K562 (cell line): ENCODE results near the gene CARD11. TPM values are rescaled to one million over a fixed set of nuclear protein-coding genes. Genes with fewer than 3 reads are reported as not detected.

Source experiments
- ATAC-seq: fragments of 200-7000 bp; cut with Tn5 transposase; 3 replicates; pipeline ENCODE4 v1.9.1; 2020; ENCODE audit warnings: moderate library complexity
- BruUV-seq: library from RNA; stranded (reverse); fragments of 400-500 nt; replicated peaks from 2 replicates; lab custom pipeline; 2021; lab: Mats Ljungman, UMichigan
- CTCF ChIA-PET: fragments of 300-600 bp; formaldehyde crosslinking; extraction: SDS; loops from one replicate; lab custom pipeline; 2021; ENCODE audit warnings: low intra/inter-chr PET ratio; lab: Yijun Ruan, JAX
- POLR2A ChIA-PET: fragments of 300-600, 350-650 bp; sonication (Branson Sonifier 250); formaldehyde crosslinking; extraction: SDS; loops from one replicate; lab custom pipeline; 2021; ENCODE audit warnings: antibody characterized with exemption, inconsistent platforms; lab: Yijun Ruan, JAX
- DNase-seq, 4 experiments: peaks; one replicate each; pipeline versions ENCODE4 v3.0.0 to v3.0.0-alpha.2; 2011 to 2018; ENCODE audit warnings: low spot score in 3 of 4, mixed read lengths in 3 of 4; ENCODE audit errors: extremely low read depth in 1 of 4
- FAIRE-seq: peaks from 2 replicates; lab custom pipeline; 2011; peaks lifted over from hg19 to GRCh38; lab: Jason Lieb, UNC
- H2AFZ ChIP-seq: 2 replicates; pipeline ENCODE4 v1.6.0; 2011; ENCODE audit warnings: low read depth, low read length, control low read depth, inconsistent platforms
- H3K27ac ChIP-seq: fragments of 200-600 bp; 3 replicates; pipeline ENCODE4 v1.8.0; 2011; ENCODE audit warnings: low read depth, mild to moderate bottlenecking, control low read depth, inconsistent platforms, low read length, moderate library complexity, mixed read lengths; ENCODE audit errors: extremely low read depth
- H3K27me3 ChIP-seq, 2 experiments: fragments of 300-600 bp in 1 of 2; 2 replicates in 1 of 2; 3 replicates in 1 of 2; pipeline versions ENCODE4 v1.6.0 to v1.8.0; 2011; ENCODE audit warnings: inconsistent platforms in 2 of 2, low read length in 2 of 2, mild to moderate bottlenecking in 1 of 2, mixed read lengths in 1 of 2, moderate library complexity in 1 of 2; ENCODE audit not compliant: control insufficient read depth in 2 of 2, insufficient read depth in 2 of 2
- H3K36me3 ChIP-seq: fragments of 300-600 bp; 3 replicates; pipeline ENCODE4 v1.8.0; 2011; ENCODE audit warnings: mild to moderate bottlenecking, low read length, inconsistent platforms; ENCODE audit not compliant: control insufficient read depth, insufficient read depth
- H3K4me1 ChIP-seq, 2 experiments: fragments of 200-600 bp in 1 of 2; replicated peaks in 1 of 2; 2 replicates in 1 of 2; 3 replicates in 1 of 2; pipeline versions ENCODE4 v1.5.1 to v1.8.0; 2011; ENCODE audit warnings: inconsistent platforms in 2 of 2, low read length in 2 of 2, mild to moderate bottlenecking in 1 of 2, mixed read lengths in 1 of 2, moderate library complexity in 1 of 2; ENCODE audit not compliant: control insufficient read depth in 2 of 2, insufficient read depth in 2 of 2
- H3K4me2 ChIP-seq: 2 replicates; pipeline ENCODE4 v1.6.1; 2011; ENCODE audit warnings: low read length, control low read depth, inconsistent platforms, mixed read lengths; ENCODE audit not compliant: insufficient read depth
- H3K4me3 ChIP-seq: fragments of 200-600 bp; sonication (generic), shearing (Covaris generic); 2 replicates; pipeline ENCODE4 v1.5.1; 2016; ENCODE audit warnings: control low read depth, inconsistent platforms
- H3K79me2 ChIP-seq: fragments of 200-600 bp; 3 replicates; pipeline ENCODE4 v1.8.0; 2011; ENCODE audit warnings: low read length, inconsistent platforms; ENCODE audit not compliant: control insufficient read depth, insufficient read depth
- H3K9ac ChIP-seq, 2 experiments: 2 replicates each; pipeline versions ENCODE4 v1.6.0 to v1.6.1; 2011; ENCODE audit warnings: low read depth in 2 of 2, low read length in 2 of 2, control low read depth in 1 of 2, inconsistent platforms in 1 of 2, mild to moderate bottlenecking in 1 of 2, mixed read lengths in 1 of 2; ENCODE audit not compliant: insufficient read depth in 1 of 2
- H3K9me1 ChIP-seq: one replicate; pipeline ENCODE4 v1.6.0; 2011; ENCODE audit warnings: inconsistent platforms, mild to moderate bottlenecking, low read length, moderate library complexity; ENCODE audit not compliant: control insufficient read depth, insufficient read depth
- H3K9me3 ChIP-seq: replicated peaks from 2 replicates; pipeline ENCODE4 v1.5.1; 2011; ENCODE audit warnings: low read depth, low read length, inconsistent platforms; ENCODE audit not compliant: control insufficient read depth, insufficient read depth
- H4K20me1 ChIP-seq: replicated peaks from 2 replicates; pipeline ENCODE4 v1.6.1; 2011; ENCODE audit warnings: low read length, inconsistent platforms, mixed read lengths; ENCODE audit not compliant: control insufficient read depth, insufficient read depth
- ARID3A ChIP-seq: IDR thresholded peaks from 2 replicates; pipeline ENCODE4 v1.6.1; 2012; ENCODE audit warnings: low read depth, low read length, improper control_type of control experiment, borderline replicate concordance
- CBFA2T3 ChIP-seq: fragments of 450-650 bp; IDR thresholded peaks from 2 replicates; pipeline ENCODE4 v1.6.1; 2017
- CEBPG ChIP-seq, 3 experiments: fragments of 200-800 bp in 1 of 3; sonication (Bioruptor generic) in 1 of 3; sonication (generic) in 1 of 3; formaldehyde crosslinking in 1 of 3; IDR thresholded peaks in 2 of 3; conservative IDR thresholded peaks in 1 of 3; 2 replicates each; pipeline versions ENCODE4 v1.6.1 to v1.8.0; 2016 to 2022; ENCODE audit warnings: missing compliant biosample characterization in 2 of 3, missing genetic modification characterization in 2 of 3, mild to moderate bottlenecking in 1 of 3, missing genetic modification reagents in 1 of 3
- DLX4 ChIP-seq: fragments of 250-450 bp; sonication (Bioruptor Pico); IDR thresholded peaks from 2 replicates; pipeline ENCODE4 v1.6.1; 2021; ENCODE audit warnings: mild to moderate bottlenecking
- MEF2A ChIP-seq: IDR thresholded peaks from 2 replicates; pipeline ENCODE4 v1.6.1; 2011; ENCODE audit warnings: low read depth, mild to moderate bottlenecking, low read length, moderate library complexity; ENCODE audit not compliant: control insufficient read depth
- MEF2D ChIP-seq: conservative IDR thresholded peaks from 2 replicates; pipeline ENCODE4 v1.6.1; 2016; ENCODE audit warnings: low read depth, missing genetic modification characterization, missing compliant biosample characterization
- PTRF ChIP-seq: fragments of 450-650 bp; IDR thresholded peaks from 2 replicates; pipeline ENCODE4 v1.6.1; 2016; ENCODE audit warnings: mild to moderate bottlenecking, missing genetic modification characterization, missing compliant biosample characterization
- RBM15 ChIP-seq: fragments of 200-400 bp; formaldehyde crosslinking; IDR thresholded peaks from 2 replicates; pipeline ENCODE4 v1.6.1; 2018; ENCODE audit warnings: mild to moderate bottlenecking, low read length, moderate library complexity; ENCODE audit not compliant: insufficient read depth
- SAFB2 ChIP-seq: fragments of 200-400 bp; formaldehyde crosslinking; IDR thresholded peaks from 2 replicates; pipeline ENCODE4 v1.6.1; 2018; ENCODE audit warnings: borderline replicate concordance, low read length, low read depth, moderate library complexity; ENCODE audit not compliant: severe bottlenecking
- SMARCA5 ChIP-seq: fragments of 450-650 bp; IDR thresholded peaks from 2 replicates; pipeline ENCODE4 v1.6.1; 2016
- THRA ChIP-seq: fragments of 450-650 bp; IDR thresholded peaks from 2 replicates; pipeline ENCODE4 v1.6.1; 2017; ENCODE audit warnings: mild to moderate bottlenecking, moderate library complexity
- ZNF444 ChIP-seq: fragments of 250-450 bp; sonication (Bioruptor Pico); IDR thresholded peaks from 2 replicates; pipeline ENCODE4 v1.4.0; 2020; ENCODE audit warnings: mild to moderate bottlenecking, moderate library complexity
- ZNF77 ChIP-seq: fragments of 250-450 bp; sonication (Bioruptor Pico); IDR thresholded peaks from 2 replicates; pipeline ENCODE4 v1.5.0; 2020
- WGBS: fragments of 100-300 bp; shearing (Covaris generic); methylation state at CpG from one replicate; pipeline ENCODE4 v1.1.6; 2016; ENCODE audit warnings: low coverage, mixed read lengths; ENCODE audit not compliant: insufficient coverage; ENCODE audit errors: missing lambda C conversion rate; 5-methylcytosine and 5-hydroxymethylcytosine counted together
- in situ Hi-C: fragments of 300-500 bp; cut with MboI; formaldehyde crosslinking; loops from 4 replicates; pipeline ENCODE4 v1.15.0; 2018; ENCODE audit warnings: inconsistent platforms, mixed read lengths
- intact Hi-C: fragments of 100-400 bp; cut with micrococcal nuclease; formaldehyde crosslinking; loops from 2 replicates; pipeline ENCODE4 v1.14.2; 2022
- polyA plus RNA-seq, 8 experiments: library from polyadenylated mRNA; depleted of rRNA in 4 of 8; stranded (reverse) in 5 of 8; unstranded in 3 of 8; fragments of >200 nt; fragmentation: Nextera tagmentation in 2 of 8; fragmentation: Illumina TruSeq in 1 of 8; extraction: Ambion mirVana in 2 of 8; extraction: Trizol in 1 of 8; gene quantifications; 2 replicates each; pipeline versions ENCODE4 v1.2.1 to v1.2.3, GENCODE V29; 2011 to 2014; ENCODE audit warnings: inconsistent platforms in 1 of 8, missing spikeins in 1 of 8
- total RNA-seq, 7 experiments: library from RNA; depleted of rRNA in 6 of 7; stranded (reverse); fragments of >200 nt in 6 of 7; fragmentation: Illumina TruSeq in 2 of 7; extraction: Trizol in 2 of 7; gene quantifications; 2 replicates each; pipeline versions ENCODE4 v1.2.1 to v1.2.3, GENCODE V29; 2011 to 2021; ENCODE audit warnings: low replicate concordance in 1 of 7

The CARD11 gene
- total and polyA plus RNA-seq, 9 of the 15 experiments (the other 6 are each of a cell fraction or from before 2014, with no cell fraction given), result 0.07 to 12.8 (median 5.7) TPM

- FAIRE-seq (no peak), DNase-seq (no peak), ATAC-seq (no peak)
- H2AFZ ChIP-seq, result no peak overlapping the region
- H3K36me3 ChIP-seq, result no peaks in the 10 kb centered on the region
- no peaks in the 10 kb centered on the region for H3K79me2 ChIP-seq
- CTCF ChIA-PET, result no interaction called here
- H3K9me1 ChIP-seq, result no peaks in the 10 kb centered on the region
- H3K4me1 ChIP-seq, result no peaks in the 10 kb centered on the region
- H3K4me2 ChIP-seq, result no peak overlapping the region
- H3K27ac ChIP-seq, result no peak overlapping the region
- intact Hi-C loops (no loop called here), in situ Hi-C loops (no loop called here)
- no peaks in the 10 kb centered on the region for H3K9me3 ChIP-seq
- peaks cover 3 to 34% of the 10 kb centered on the region in 2 experiments; a peak in 4 of 5 replicates for H3K27me3 ChIP-seq
- BruUV-seq, result no TSS peak
- WGBS, result 0% methylated on average over 4 of the region's 4 CpGs
- POLR2A ChIA-PET, result interaction anchor here (0.6 kb wide), 1 partner anchor 13 kb away, joined by 3 read pairs; no protein-coding TSS in a partner anchor
- no peak overlapping the region for H3K4me3 ChIP-seq
- no peaks in the 10 kb centered on the region for H4K20me1 ChIP-seq
- H3K9ac ChIP-seq, result no peak overlapping the region
- TF ChIP-seq DLX4 (CRISPR knock-in tag) (no peak), RBM15 (no peak), ARID3A (no peak), PTRF (tag) (no peak), ZNF77 (CRISPR knock-in tag) (no peak), THRA (no peak), CBFA2T3 (no peak), MEF2A (no peak), ZNF444 (no peak), SMARCA5 (no peak), SAFB2 (no peak), MEF2D (tag) (no peak), CEBPG (CRISPR knock-in tag; IDR thresholded peaks at IDR 0.05) (no peak), CEBPG (tag; conservative IDR thresholded peaks at IDR 0.05 in 1 of 2, IDR thresholded peaks at IDR 0.05 in 1 of 2) (no peak)
Measured at GRCh38 chr7:3076700-3077099, 33.0 kb upstream of the CARD11 start.
